ENCODE data around the gene MCC. TPM values are rescaled to one million over a fixed set of nuclear protein-coding genes. Genes with fewer than 3 reads are reported as not detected.

MCC gene
- total and polyA plus RNA-seq, 2 of the 4 experiments (the other 2 are of a cell fraction): 5.0 to 20.6 TPM

DNA sequence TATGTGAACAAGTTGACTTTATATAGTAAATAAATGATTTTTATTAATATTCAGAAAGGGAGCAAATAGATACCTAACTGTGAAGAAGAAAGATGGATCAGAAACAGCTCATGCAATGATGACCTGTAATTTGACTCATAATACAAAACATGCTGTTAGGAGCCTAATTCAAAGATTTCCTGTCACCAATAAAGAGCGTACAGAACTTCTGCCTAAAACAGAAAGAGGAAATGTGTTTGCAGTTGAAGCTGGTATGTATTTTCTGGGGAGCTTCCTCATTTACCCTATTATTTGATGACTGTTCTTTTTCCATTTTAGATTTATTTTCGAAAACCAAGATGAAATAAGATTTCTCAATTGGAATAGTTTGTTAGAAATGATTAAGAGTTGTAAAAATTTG lies 36.7 kb upstream of the MCC start:
- intact Hi-C loops (cut with micrococcal nuclease): no loop called here
- no peak for DNase-seq
- H3K79me1 ChIP-seq (ENCODE audit: low read depth in 1 of 2, low read length in 2 of 2): peaks cover 10 to 22% of the 10 kb centered on the region in 2 experiments; a peak in 3 of 4 replicates
- H2AK5ac ChIP-seq (ENCODE audit: low read depth, low read length): no peak overlapping the region
- no peak for ATAC-seq (ENCODE audit: low read depth)
- no peaks in the 10 kb centered on the region; the same call in 1 of the 2 replicates for H4K20me1 ChIP-seq (ENCODE audit: insufficient read depth, low read length)
- H3K9me3 ChIP-seq (ENCODE audit: control insufficient read depth, insufficient read depth, low read length): no peaks in the 10 kb centered on the region
- no peaks in the 10 kb centered on the region for H3K9me1 ChIP-seq (ENCODE audit: insufficient read depth, low read length)
- H3K4me1 ChIP-seq (ENCODE audit: control insufficient read depth, insufficient read depth, low read length): peaks cover 5% of the 10 kb centered on the region
- no TSS peak for BruUV-seq (replicated peaks)
- H3K27ac ChIP-seq (ENCODE audit: insufficient read depth, low read length): no peak overlapping the region
- in situ Hi-C loops (cut with MboI; ENCODE audit: low sequenced_read_pairs): no loop called here
- CTCF ChIA-PET: interaction anchor here (0.7 kb wide), 1 partner anchor 549 kb away, joined by 4 read pairs; no protein-coding TSS in a partner anchor
- H3K23ac ChIP-seq (ENCODE audit: low read depth, low read length): no peak overlapping the region
- H3K27me3 ChIP-seq (ENCODE audit: control insufficient read depth, insufficient read depth, low read length): no peaks in the 10 kb centered on the region
- peaks cover 5% of the 10 kb centered on the region; the same call in 1 of the 2 replicates for H3K36me3 ChIP-seq (ENCODE audit: control insufficient read depth, insufficient read depth, low read length)
- no peak for TF ChIP-seq BHLHE40 (IDR thresholded peaks at IDR 0.05; ENCODE audit: low read depth, low read length)
- no peak for TF ChIP-seq MAZ (IDR thresholded peaks at IDR 0.05; ENCODE audit: borderline replicate concordance, low read depth, low read length)
- no peak for TF ChIP-seq FOS (IDR thresholded peaks at IDR 0.05; ENCODE audit: low read depth, low read length)
- TF ChIP-seq CEBPB (IDR thresholded peaks at IDR 0.05; ENCODE audit: low read depth, low read length): no peak
- no peak for TF ChIP-seq NFE2L2 (IDR thresholded peaks at IDR 0.05; ENCODE audit: low read depth, low read length)
- TF ChIP-seq, protein P1, sequence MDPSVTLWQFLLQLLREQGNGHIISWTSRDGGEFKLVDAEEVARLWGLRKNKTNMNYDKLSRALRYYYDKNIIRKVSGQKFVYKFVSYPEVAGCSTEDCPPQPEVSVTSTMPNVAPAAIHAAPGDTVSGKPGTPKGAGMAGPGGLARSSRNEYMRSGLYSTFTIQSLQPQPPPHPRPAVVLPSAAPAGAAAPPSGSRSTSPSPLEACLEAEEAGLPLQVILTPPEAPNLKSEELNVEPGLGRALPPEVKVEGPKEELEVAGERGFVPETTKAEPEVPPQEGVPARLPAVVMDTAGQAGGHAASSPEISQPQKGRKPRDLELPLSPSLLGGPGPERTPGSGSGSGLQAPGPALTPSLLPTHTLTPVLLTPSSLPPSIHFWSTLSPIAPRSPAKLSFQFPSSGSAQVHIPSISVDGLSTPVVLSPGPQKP (IDR thresholded peaks at IDR 0.05; ENCODE audit: borderline replicate concordance, low read depth, low read length): no peak
- TF ChIP-seq, protein P2, sequence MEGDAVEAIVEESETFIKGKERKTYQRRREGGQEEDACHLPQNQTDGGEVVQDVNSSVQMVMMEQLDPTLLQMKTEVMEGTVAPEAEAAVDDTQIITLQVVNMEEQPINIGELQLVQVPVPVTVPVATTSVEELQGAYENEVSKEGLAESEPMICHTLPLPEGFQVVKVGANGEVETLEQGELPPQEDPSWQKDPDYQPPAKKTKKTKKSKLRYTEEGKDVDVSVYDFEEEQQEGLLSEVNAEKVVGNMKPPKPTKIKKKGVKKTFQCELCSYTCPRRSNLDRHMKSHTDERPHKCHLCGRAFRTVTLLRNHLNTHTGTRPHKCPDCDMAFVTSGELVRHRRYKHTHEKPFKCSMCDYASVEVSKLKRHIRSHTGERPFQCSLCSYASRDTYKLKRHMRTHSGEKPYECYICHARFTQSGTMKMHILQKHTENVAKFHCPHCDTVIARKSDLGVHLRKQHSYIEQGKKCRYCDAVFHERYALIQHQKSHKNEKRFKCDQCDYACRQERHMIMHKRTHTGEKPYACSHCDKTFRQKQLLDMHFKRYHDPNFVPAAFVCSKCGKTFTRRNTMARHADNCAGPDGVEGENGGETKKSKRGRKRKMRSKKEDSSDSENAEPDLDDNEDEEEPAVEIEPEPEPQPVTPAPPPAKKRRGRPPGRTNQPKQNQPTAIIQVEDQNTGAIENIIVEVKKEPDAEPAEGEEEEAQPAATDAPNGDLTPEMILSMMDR (conservative IDR thresholded peaks at IDR 0.05; ENCODE audit: low read depth, low read length): no peak
- TF ChIP-seq RAD21 (IDR thresholded peaks at IDR 0.05; ENCODE audit: low read length): no peak
- TF ChIP-seq, protein P3, sequence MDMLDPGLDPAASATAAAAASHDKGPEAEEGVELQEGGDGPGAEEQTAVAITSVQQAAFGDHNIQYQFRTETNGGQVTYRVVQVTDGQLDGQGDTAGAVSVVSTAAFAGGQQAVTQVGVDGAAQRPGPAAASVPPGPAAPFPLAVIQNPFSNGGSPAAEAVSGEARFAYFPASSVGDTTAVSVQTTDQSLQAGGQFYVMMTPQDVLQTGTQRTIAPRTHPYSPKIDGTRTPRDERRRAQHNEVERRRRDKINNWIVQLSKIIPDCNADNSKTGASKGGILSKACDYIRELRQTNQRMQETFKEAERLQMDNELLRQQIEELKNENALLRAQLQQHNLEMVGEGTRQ (IDR thresholded peaks at IDR 0.05; ENCODE audit: low read depth, low read length): no peak
- no peak for TF ChIP-seq RCOR1 (IDR thresholded peaks at IDR 0.05; ENCODE audit: insufficient replicate concordance, low read length)
- TF ChIP-seq MAFK (IDR thresholded peaks at IDR 0.05; ENCODE audit: low read depth, low read length): no peak
- TF ChIP-seq POLR2A (IDR thresholded peaks at IDR 0.05; ENCODE audit: low read depth, low read length): no peak
- TF ChIP-seq RFX5 (IDR thresholded peaks at IDR 0.05; ENCODE audit: low read depth, low read length): no peak
- TF ChIP-seq MXI1 (IDR thresholded peaks at IDR 0.05; ENCODE audit: borderline replicate concordance, low read depth, low read length): no peak
- no peak for TF ChIP-seq SMC3 (IDR thresholded peaks at IDR 0.05; ENCODE audit: low read depth, low read length)
- TF ChIP-seq CHD1 (IDR thresholded peaks at IDR 0.05; ENCODE audit: low read depth, low read length): no peak
- no peak overlapping the region for H3K4me2 ChIP-seq (ENCODE audit: low read depth, low read length)
- H2BK20ac ChIP-seq (ENCODE audit: low read depth, low read length): no peak overlapping the region
- H3K18ac ChIP-seq (ENCODE audit: low read depth, low read length): no peak overlapping the region
- POLR2A ChIA-PET (ENCODE audit: unreplicated experiment): no interaction called here
- H2BK120ac ChIP-seq (ENCODE audit: low read depth, low read length): no peak overlapping the region
- H3K14ac ChIP-seq (replicated peaks; ENCODE audit: low read depth, low read length): no peak overlapping the region
- dilution Hi-C loops (cut with HindIII; ENCODE audit: low sequenced_read_pairs, unreplicated experiment): no loop called here
- no peak overlapping the region for H3K4ac ChIP-seq (ENCODE audit: low read depth, low read length)
- no peak overlapping the region for H3K4me3 ChIP-seq (ENCODE audit: insufficient read depth, low read depth, low read length)
- 100% methylated on average over 1 of the region's 2 CpGs; no CpG with 5 or more reads in 1 of the 2 experiments for WGBS, 2 experiments (ENCODE audit: extremely low coverage in 2 of 2, insufficient read length in 1 of 2)
- no peak overlapping the region for H2BK5ac ChIP-seq (ENCODE audit: low read depth, low read length, poor library complexity, severe bottlenecking)
- H4K91ac ChIP-seq (ENCODE audit: insufficient read depth, low read depth, low read length): no peak overlapping the region
- H4K5ac ChIP-seq (ENCODE audit: low read depth, low read length): no peak overlapping the region
- no peak overlapping the region for H2BK15ac ChIP-seq (ENCODE audit: low read depth, low read length)
- no peak overlapping the region for H4K8ac ChIP-seq (ENCODE audit: low read depth in 2 of 2, low read length in 2 of 2)
- no peak overlapping the region for H2AK9ac ChIP-seq (replicated peaks; ENCODE audit: low read depth, low read length, poor library complexity)
- H3K56ac ChIP-seq (ENCODE audit: extremely low read depth, insufficient read depth, low read length): no peak overlapping the region
- H3K9ac ChIP-seq (ENCODE audit: low read depth, low read length): no peak overlapping the region
- no peak overlapping the region for H2AFZ ChIP-seq (replicated peaks; ENCODE audit: low read length, poor library complexity)
